Liver (tissue), 9 donors: ENCODE results near the gene ABHD12. TPM values are rescaled to one million over a fixed set of nuclear protein-coding genes. Genes with fewer than 3 reads are reported as not detected.

ENCODE experiments used
- DNase-seq: peaks from one replicate; pipeline ENCODE4 v3.0.0-alpha.2; 2017; ENCODE audit warnings: low spot score
- H3K27ac ChIP-seq, 2 donors: one replicate each; pipeline ENCODE4 v1.7.0; 2013; ENCODE audit warnings: inconsistent platforms in 2 of 2, low read length in 2 of 2, control low read depth in 1 of 2, low read depth in 1 of 2, mild to moderate bottlenecking in 1 of 2
- H3K27me3 ChIP-seq, 4 donors: one replicate each; pipeline versions ENCODE4 v1.6.1 to v1.7.0; 2013; ENCODE audit warnings: low read length in 3 of 4, inconsistent platforms in 1 of 4, mild to moderate bottlenecking in 1 of 4, moderate library complexity in 1 of 4; ENCODE audit not compliant: control insufficient read depth in 4 of 4, insufficient read depth in 4 of 4
- H3K36me3 ChIP-seq, 4 donors: one replicate each; pipeline versions ENCODE4 v1.6.1 to v1.7.0; 2013; ENCODE audit warnings: low read length in 3 of 4, mild to moderate bottlenecking in 3 of 4, low read depth in 1 of 4, moderate library complexity in 1 of 4; ENCODE audit not compliant: control insufficient read depth in 4 of 4, insufficient read depth in 3 of 4
- H3K4me1 ChIP-seq, 4 donors: one replicate each; pipeline versions ENCODE4 v1.6.1 to v1.7.0; 2013; ENCODE audit warnings: low read length in 3 of 4, mild to moderate bottlenecking in 3 of 4, moderate library complexity in 1 of 4; ENCODE audit not compliant: control insufficient read depth in 4 of 4, insufficient read depth in 4 of 4
- H3K4me3 ChIP-seq, 3 donors: one replicate each; pipeline versions ENCODE4 v1.6.1 to v1.7.0; 2013; ENCODE audit warnings: low read length in 3 of 3, control low read depth in 1 of 3, low read depth in 1 of 3, mild to moderate bottlenecking in 1 of 3
- H3K9ac ChIP-seq, 2 donors: one replicate each; pipeline ENCODE4 v1.7.0; 2013; ENCODE audit warnings: low read length in 2 of 2, mild to moderate bottlenecking in 2 of 2, moderate library complexity in 2 of 2, control low read depth in 1 of 2, low read depth in 1 of 2
- H3K9me3 ChIP-seq, 4 donors: one replicate each; pipeline versions ENCODE4 v1.6.1 to v1.7.0; 2013; ENCODE audit warnings: low read length in 3 of 4; ENCODE audit not compliant: control insufficient read depth in 4 of 4
- EGR1 ChIP-seq, 2 donors: IDR thresholded peaks; 2 replicates each; pipeline ENCODE4 v1.6.1; 2016 to 2018; ENCODE audit warnings: antibody characterized with exemption in 2 of 2, low read depth in 2 of 2
- GABPA ChIP-seq, 2 donors: IDR thresholded peaks in 1 of 2; conservative IDR thresholded peaks in 1 of 2; 2 replicates each; pipeline ENCODE4 v1.6.1; 2016; ENCODE audit warnings: antibody characterized with exemption in 2 of 2, mild to moderate bottlenecking in 1 of 2, moderate library complexity in 1 of 2
- HNF4A ChIP-seq, 2 donors: conservative IDR thresholded peaks; 2 replicates each; pipeline ENCODE4 v1.6.1; 2016; ENCODE audit warnings: antibody characterized with exemption in 2 of 2, mild to moderate bottlenecking in 2 of 2
- MAX ChIP-seq: IDR thresholded peaks from 2 replicates; pipeline ENCODE4 v1.6.1; 2016; ENCODE audit warnings: antibody characterized with exemption
- NR2F2 ChIP-seq: IDR thresholded peaks from 2 replicates; pipeline ENCODE4 v1.6.1; 2016; ENCODE audit warnings: antibody characterized with exemption
- RXRA ChIP-seq, 2 donors: IDR thresholded peaks; 2 replicates each; pipeline ENCODE4 v1.6.1; 2017 to 2018; ENCODE audit warnings: antibody characterized with exemption in 2 of 2, mild to moderate bottlenecking in 1 of 2
- TAF1 ChIP-seq: conservative IDR thresholded peaks from 2 replicates; pipeline ENCODE4 v1.6.1; 2016; ENCODE audit warnings: antibody characterized with exemption, mild to moderate bottlenecking
- YY1 ChIP-seq: IDR thresholded peaks from 2 replicates; pipeline ENCODE4 v1.6.1; 2016; ENCODE audit warnings: antibody characterized with exemption, mild to moderate bottlenecking
- ZBTB33 ChIP-seq: IDR thresholded peaks from 2 replicates; pipeline ENCODE4 v1.6.1; 2016; ENCODE audit warnings: antibody characterized with exemption
- WGBS: extraction: QIAGEN DNeasy Blood & Tissue Kit; methylation state at CpG from one replicate; pipeline ENCODE4 v1.1.7; 2013; 5-methylcytosine and 5-hydroxymethylcytosine counted together
- polyA plus RNA-seq, 2 donors: library from polyadenylated mRNA; stranded (reverse) in 1 of 2; unstranded in 1 of 2; fragments of 200-250 nt in 1 of 2; fragments of >200 nt in 1 of 2; fragmentation: Nextera tagmentation in 1 of 2; extraction: Ambion mirVana in 1 of 2; gene quantifications; one replicate each; pipeline versions ENCODE4 v1.2.1 to v1.2.3, GENCODE V29; 2013 to 2015
- total RNA-seq, 2 donors: library from RNA; depleted of rRNA; stranded (reverse); fragments of >200 nt; gene quantifications; one replicate each; pipeline ENCODE4 v1.2.3, GENCODE V29; 2014
- TF ChIP-seq, protein P1 (sequence below): fragments of 150-350 bp; IDR thresholded peaks from 2 replicates; pipeline ENCODE4 v1.5.1; 2017; ENCODE audit warnings: improper control_type of control experiment, low read depth, low read length; ENCODE audit not compliant: missing input control
- TF ChIP-seq, protein P2 (sequence below): IDR thresholded peaks from 2 replicates; pipeline ENCODE4 v1.6.1; 2016; ENCODE audit warnings: antibody characterized with exemption
- donor health status: healthy.
- donor health status: healthy.
- donor health status: healthy.
- donor health status: healthy.
- donor health status: healthy.

ABHD12 gene
- total and polyA plus RNA-seq, 4 donors = 11.1 to 15.4 (median 12.9) TPM

- peaks cover 0 to 8% (median 5%) of the 10 kb centered on the region in 4 donors for H3K4me1 ChIP-seq
- H3K27me3 ChIP-seq = no peaks in the 10 kb centered on the region
- DNase-seq = no peak
- H3K36me3 ChIP-seq = no peaks in the 10 kb centered on the region
- TF ChIP-seq NR2F2 = no peak
- no peak for TF ChIP-seq TAF1
- TF ChIP-seq, protein P1, sequence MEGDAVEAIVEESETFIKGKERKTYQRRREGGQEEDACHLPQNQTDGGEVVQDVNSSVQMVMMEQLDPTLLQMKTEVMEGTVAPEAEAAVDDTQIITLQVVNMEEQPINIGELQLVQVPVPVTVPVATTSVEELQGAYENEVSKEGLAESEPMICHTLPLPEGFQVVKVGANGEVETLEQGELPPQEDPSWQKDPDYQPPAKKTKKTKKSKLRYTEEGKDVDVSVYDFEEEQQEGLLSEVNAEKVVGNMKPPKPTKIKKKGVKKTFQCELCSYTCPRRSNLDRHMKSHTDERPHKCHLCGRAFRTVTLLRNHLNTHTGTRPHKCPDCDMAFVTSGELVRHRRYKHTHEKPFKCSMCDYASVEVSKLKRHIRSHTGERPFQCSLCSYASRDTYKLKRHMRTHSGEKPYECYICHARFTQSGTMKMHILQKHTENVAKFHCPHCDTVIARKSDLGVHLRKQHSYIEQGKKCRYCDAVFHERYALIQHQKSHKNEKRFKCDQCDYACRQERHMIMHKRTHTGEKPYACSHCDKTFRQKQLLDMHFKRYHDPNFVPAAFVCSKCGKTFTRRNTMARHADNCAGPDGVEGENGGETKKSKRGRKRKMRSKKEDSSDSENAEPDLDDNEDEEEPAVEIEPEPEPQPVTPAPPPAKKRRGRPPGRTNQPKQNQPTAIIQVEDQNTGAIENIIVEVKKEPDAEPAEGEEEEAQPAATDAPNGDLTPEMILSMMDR = no peak
- TF ChIP-seq GABPA (IDR thresholded peaks at IDR 0.05 in 1 of 2, conservative IDR thresholded peaks at IDR 0.05 in 1 of 2) = no peak
- no peak for TF ChIP-seq RXRA (IDR thresholded peaks at IDR 0.05)
- TF ChIP-seq HNF4A (conservative IDR thresholded peaks at IDR 0.05) = no peak
- no peak for TF ChIP-seq MAX
- H3K9ac ChIP-seq = no peak overlapping the region
- H3K4me3 ChIP-seq = no peak overlapping the region
- no peaks in the 10 kb centered on the region for H3K9me3 ChIP-seq
- H3K27ac ChIP-seq = no peak overlapping the region
- 95% methylated on average over 10 of the region's 10 CpGs for WGBS
Observed at GRCh38 chr20:25378884-25379733, 11.5 kb downstream of the ABHD12 start.

DNA sequence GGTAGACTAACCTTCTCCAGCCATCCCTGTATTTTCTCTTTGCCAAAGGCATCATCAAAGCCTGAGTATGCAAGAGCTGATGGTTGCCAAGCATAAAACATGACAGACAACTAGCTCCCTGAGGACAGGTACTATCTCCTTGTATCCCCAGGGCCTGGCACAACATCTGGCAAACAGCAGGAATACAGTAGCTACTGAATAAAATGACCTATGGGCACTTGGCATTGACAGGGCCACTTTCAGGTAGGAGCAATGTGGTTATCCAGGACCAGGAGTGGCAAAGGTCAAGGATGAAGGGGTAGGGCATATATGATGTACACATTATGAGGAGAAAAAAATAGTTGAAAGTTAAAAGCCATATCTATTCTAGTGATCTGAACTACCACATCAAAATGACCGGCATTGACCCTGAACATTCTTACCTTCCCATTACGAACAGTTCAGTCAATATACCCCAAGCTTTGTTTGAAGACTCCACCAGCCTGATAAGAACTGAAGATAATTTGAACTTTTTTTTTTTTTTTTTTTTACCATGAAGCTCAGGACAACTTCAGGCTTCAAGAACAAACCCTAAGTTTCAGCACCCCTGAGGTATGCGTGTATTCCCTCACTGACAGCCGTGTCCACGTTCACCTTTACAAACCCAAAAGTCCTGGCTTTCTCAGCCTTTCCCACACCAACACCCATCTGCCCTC, 12.3 kb downstream of the ABHD12 start:
- Histone ChIP-seq H3K4me1 (peaks cover 0 to 8% (median 5%) of the 10 kb centered on the region in 4 donors), H3K36me3 (no peaks in the 10 kb centered on the region), H3K9me3 (no peaks in the 10 kb centered on the region), H3K4me3 (no peak overlapping the region), H3K27me3 (no peaks in the 10 kb centered on the region), H3K9ac (no peak overlapping the region), H3K27ac (no peak overlapping the region)
- no peak for DNase-seq
- TF ChIP-seq MAX = no peak
- TF ChIP-seq, protein P2, sequence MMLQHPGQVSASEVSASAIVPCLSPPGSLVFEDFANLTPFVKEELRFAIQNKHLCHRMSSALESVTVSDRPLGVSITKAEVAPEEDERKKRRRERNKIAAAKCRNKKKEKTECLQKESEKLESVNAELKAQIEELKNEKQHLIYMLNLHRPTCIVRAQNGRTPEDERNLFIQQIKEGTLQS = no peak
- TF ChIP-seq TAF1 = no peak
- no peak for TF ChIP-seq YY1
- no peak for TF ChIP-seq ZBTB33
- TF ChIP-seq EGR1 (IDR thresholded peaks at IDR 0.05; ENCODE audit: low read depth in 2 of 2) = no peak
- no peak for TF ChIP-seq HNF4A (conservative IDR thresholded peaks at IDR 0.05)
- no peak for TF ChIP-seq NR2F2
- 90% methylated on average over 5 of the region's 5 CpGs for WGBS
